Upper lobe of left lung (tissue), 6 donors: ENCODE measurements around the gene TRIOBP. TPM values are rescaled to one million over a fixed set of nuclear protein-coding genes. Genes with fewer than 3 reads are reported as not detected.

Source experiments
- ATAC-seq, 2 donors: fragments of 200-7000 bp; cut with Tn5 transposase; one replicate each; pipeline ENCODE4 v1.9.1; 2022; ENCODE audit warnings: mild to moderate bottlenecking in 2 of 2, moderate library complexity in 2 of 2; ENCODE audit not compliant: low FRiP score in 2 of 2
- DNase-seq, 2 donors: peaks; one replicate each; pipeline ENCODE4 v3.0.0-alpha.2; 2019 to 2020
- H3K27ac ChIP-seq, 4 donors: fragments of 200-600 bp; sonication (generic); one replicate each; pipeline ENCODE4 v1.5.1; 2016 to 2019
- H3K27me3 ChIP-seq, 4 donors: fragments of 200-600 bp; sonication (generic); one replicate each; pipeline ENCODE4 v1.5.1; 2017 to 2019
- H3K36me3 ChIP-seq, 4 donors: fragments of 200-600 bp; sonication (generic); one replicate each; pipeline ENCODE4 v1.5.1; 2016 to 2019
- H3K4me1 ChIP-seq, 4 donors: fragments of 200-600 bp; sonication (generic); one replicate each; pipeline ENCODE4 v1.5.1; 2018 to 2019
- H3K4me3 ChIP-seq, 4 donors: fragments of 200-600 bp; sonication (generic); one replicate each; pipeline ENCODE4 v1.5.1; 2017 to 2019; ENCODE audit warnings: mild to moderate bottlenecking in 2 of 4, moderate library complexity in 1 of 4
- H3K9me3 ChIP-seq, 4 donors: fragments of 200-600 bp; sonication (generic); one replicate each; pipeline ENCODE4 v1.5.1; 2018 to 2019
- CTCF ChIP-seq, 6 experiments: fragments of 450-650 bp in 4 of 6; fragments of 200-600 bp in 2 of 6; sonication (generic) in 2 of 6; IDR thresholded peaks; one replicate each; pipeline ENCODE4 v1.5.1; 2016 to 2019; ENCODE audit warnings: antibody characterized with exemption in 6 of 6
- EP300 ChIP-seq, 4 donors: sonication (generic); formaldehyde crosslinking; IDR thresholded peaks; one replicate each; pipeline ENCODE4 v1.5.1; 2017; ENCODE audit warnings: antibody characterized with exemption in 4 of 4, control low read depth in 2 of 4
- POLR2A ChIP-seq, 4 donors: fragments of 450-650 bp; IDR thresholded peaks; one replicate each; pipeline ENCODE4 v1.5.1; 2016 to 2017; ENCODE audit warnings: antibody characterized with exemption in 4 of 4, mild to moderate bottlenecking in 2 of 4
- POLR2AphosphoS5 ChIP-seq, 2 donors: sonication (generic); formaldehyde crosslinking; IDR thresholded peaks; one replicate each; pipeline ENCODE4 v1.5.1; 2017; ENCODE audit warnings: antibody characterized with exemption in 2 of 2
- WGBS, 2 donors: methylation state at CpG; one replicate each; pipeline ENCODE4 v1.1.5; 2017 to 2018; 5-methylcytosine and 5-hydroxymethylcytosine counted together
- total RNA-seq, 6 donors: library from RNA; depleted of rRNA in 4 of 6; stranded (reverse); fragments of >200 nt in 4 of 6; gene quantifications; one replicate each; pipeline versions ENCODE4 v1.1.0 to v1.2.1, GENCODE V29; 2016 to 2021
- donor health status: DM: no; HTN: no; CAD: no; lungs with moderate emphysema.
- donor health status: DM: no; HTN: yes; CAD: no; lungs with severe emphysema.

TRIOBP gene
- total RNA-seq, 6 donors from 2014 or later: 76.5 to 151 (median 113) TPM

GRCh38 chr22:37804352-37804880, 107.6 kb downstream of the TRIOBP start:
- DNase-seq (peak in 1 of 2 donors; percentile 86), ATAC-seq (no peak)
- H3K4me1 ChIP-seq: peaks cover 37 to 67% (median 49%) of the 10 kb centered on the region in 4 donors
- no peaks in the 10 kb centered on the region for H3K27me3 ChIP-seq
- TF ChIP-seq POLR2AphosphoS5 (IDR thresholded peaks at IDR 0.05): no peak
- no peak for TF ChIP-seq EP300 (IDR thresholded peaks at IDR 0.05)
- TF ChIP-seq CTCF (IDR thresholded peaks at IDR 0.05): no peak
- TF ChIP-seq POLR2A (IDR thresholded peaks at IDR 0.05): no peak
- H3K4me3 ChIP-seq: peak overlapping the region; percentile 4 to 66 (median 54)
- H3K9me3 ChIP-seq: no peaks in the 10 kb centered on the region
- no peaks in the 10 kb centered on the region for H3K36me3 ChIP-seq
- peak overlapping the region; percentile 88 to 95 (median 90) for H3K27ac ChIP-seq
- 8 to 16% methylated on average over 9 to 28 of the region's 29 CpGs for WGBS, 2 donors

GRCh38 chr22:37804881-37805809, 108.3 kb downstream of the TRIOBP start:
- Histone ChIP-seq H3K27me3 (no peaks in the 10 kb centered on the region), H3K9me3 (no peaks in the 10 kb centered on the region), H3K4me1 (peaks cover 37 to 67% (median 49%) of the 10 kb centered on the region in 4 donors), H3K36me3 (no peaks in the 10 kb centered on the region), H3K27ac (peak overlapping the region; percentile 88 to 95 (median 90)), H3K4me3 (peak overlapping the region; percentile 47 to 66 (median 54))
- ATAC-seq (peak; percentile 83 to 84), DNase-seq (peak; percentile 85 to 99)
- peak in 1 of 6 experiments; percentile 32 for TF ChIP-seq CTCF (IDR thresholded peaks at IDR 0.05)
- TF ChIP-seq POLR2A (IDR thresholded peaks at IDR 0.05): peak in 3 of 4 donors; percentile 74 to 89 (median 85)
- peak; percentile 84 to 98 for TF ChIP-seq POLR2AphosphoS5 (IDR thresholded peaks at IDR 0.05)
- peak in 1 of 4 donors; percentile 72 for TF ChIP-seq EP300 (IDR thresholded peaks at IDR 0.05)
- 19 to 28% methylated on average over 6 to 17 of the region's 87 CpGs for WGBS, 2 donors

GRCh38 chr22:37805810-37806277, 109.0 kb downstream of the TRIOBP start:
- ATAC-seq: no peak
- no peaks in the 10 kb centered on the region for H3K9me3 ChIP-seq

GRCh38 chr22:37806409-37807333, 109.8 kb downstream of the TRIOBP start:
- H3K36me3 ChIP-seq: no peaks in the 10 kb centered on the region
- H3K4me1 ChIP-seq: peaks cover 37 to 67% (median 49%) of the 10 kb centered on the region in 4 donors
- peak overlapping the region; percentile 26 to 66 (median 54) for H3K4me3 ChIP-seq
- TF ChIP-seq POLR2A (IDR thresholded peaks at IDR 0.05) (no peak), EP300 (IDR thresholded peaks at IDR 0.05) (no peak), POLR2AphosphoS5 (IDR thresholded peaks at IDR 0.05) (no peak), CTCF (IDR thresholded peaks at IDR 0.05) (no peak)
- ATAC-seq (no peak), DNase-seq (peak in 1 of 2 donors; percentile 60)
- H3K9me3 ChIP-seq: no peaks in the 10 kb centered on the region
- no peaks in the 10 kb centered on the region for H3K27me3 ChIP-seq
- WGBS, 2 donors: 2 to 4% methylated on average over 19 of the region's 19 CpGs
- peak overlapping the region; percentile 39 to 95 (median 90) for H3K27ac ChIP-seq

More at GRCh38 chr22:37805810-37806277, 109.0 kb downstream of the TRIOBP start:
- Histone ChIP-seq H3K4me1 (peaks cover 37 to 67% (median 49%) of the 10 kb centered on the region in 4 donors), H3K27ac (peak overlapping the region; percentile 88 to 95 (median 90)), H3K4me3 (peak overlapping the region; percentile 47 to 66 (median 54)), H3K36me3 (no peaks in the 10 kb centered on the region), H3K27me3 (no peaks in the 10 kb centered on the region)
- TF ChIP-seq POLR2A (IDR thresholded peaks at IDR 0.05) (no peak), EP300 (IDR thresholded peaks at IDR 0.05) (no peak)
- WGBS, 2 donors: 33 to 38% methylated on average over 10 of the region's 10 CpGs
- no peak for DNase-seq
